Measurements from ENCODE around the gene CLDN5. TPM values are rescaled to one million over a fixed set of nuclear protein-coding genes. Genes with fewer than 3 reads are reported as not detected.

Gene CLDN5
- total RNA-seq, 1 donor, result 9.3 TPM

DNA sequence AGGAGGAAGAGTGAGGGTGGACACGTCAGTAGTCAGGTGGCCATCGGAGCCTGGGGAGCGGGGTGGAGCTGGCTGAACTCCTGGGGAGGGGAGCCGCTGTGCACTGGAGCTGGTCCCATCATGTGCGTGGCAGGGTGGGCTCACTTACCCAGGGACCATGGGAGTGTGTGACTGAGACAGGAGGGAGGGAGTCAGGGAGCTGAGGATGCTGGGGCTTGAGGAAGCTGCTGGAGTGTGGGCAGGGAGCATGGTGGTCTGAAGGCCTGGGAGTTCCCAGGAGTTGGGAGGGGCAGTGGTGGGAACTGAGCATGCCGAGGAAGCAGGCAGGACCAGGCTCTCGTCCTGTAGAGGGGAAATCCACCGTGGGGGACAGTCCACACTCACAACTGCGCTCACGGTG lies 18.0 kb downstream of the CLDN5 start:
- no peaks in the 10 kb centered on the region for H3K27me3 ChIP-seq (ENCODE audit: insufficient read depth, low read length)
- H3K9me3 ChIP-seq (ENCODE audit: low read depth, low read length), result no peaks in the 10 kb centered on the region
- peaks cover 6% of the 10 kb centered on the region for H3K4me1 ChIP-seq (ENCODE audit: insufficient read depth, low read length)
- no peak overlapping the region for H3K4me3 ChIP-seq (ENCODE audit: low read length)

DNA sequence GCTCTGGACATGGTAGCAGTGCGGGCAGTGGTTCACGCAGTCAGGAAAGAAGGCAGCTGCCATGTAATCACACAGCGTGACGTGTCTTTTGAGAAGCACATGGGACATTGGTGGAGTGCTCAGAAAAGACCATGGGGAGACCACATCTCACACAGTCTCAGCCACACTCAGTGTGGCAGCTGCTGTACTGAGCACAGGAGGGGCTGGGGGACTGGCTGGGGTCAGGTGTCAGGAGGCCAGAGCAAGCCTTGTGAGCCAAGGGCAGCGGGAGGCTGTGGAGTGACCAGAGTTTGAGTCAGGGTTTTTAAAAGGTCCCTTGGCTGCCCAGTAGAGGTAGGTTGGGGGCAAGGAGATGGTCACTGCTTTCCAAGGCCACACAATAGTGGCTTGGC lies 18.5 kb downstream of the CLDN5 start:
- peaks cover 6% of the 10 kb centered on the region for H3K4me1 ChIP-seq (ENCODE audit: insufficient read depth, low read length)
- H3K9me3 ChIP-seq (ENCODE audit: low read depth, low read length), result no peaks in the 10 kb centered on the region
- no peak overlapping the region for H3K4me3 ChIP-seq (ENCODE audit: low read length)
- no peaks in the 10 kb centered on the region for H3K27me3 ChIP-seq (ENCODE audit: insufficient read depth, low read length)

DNA sequence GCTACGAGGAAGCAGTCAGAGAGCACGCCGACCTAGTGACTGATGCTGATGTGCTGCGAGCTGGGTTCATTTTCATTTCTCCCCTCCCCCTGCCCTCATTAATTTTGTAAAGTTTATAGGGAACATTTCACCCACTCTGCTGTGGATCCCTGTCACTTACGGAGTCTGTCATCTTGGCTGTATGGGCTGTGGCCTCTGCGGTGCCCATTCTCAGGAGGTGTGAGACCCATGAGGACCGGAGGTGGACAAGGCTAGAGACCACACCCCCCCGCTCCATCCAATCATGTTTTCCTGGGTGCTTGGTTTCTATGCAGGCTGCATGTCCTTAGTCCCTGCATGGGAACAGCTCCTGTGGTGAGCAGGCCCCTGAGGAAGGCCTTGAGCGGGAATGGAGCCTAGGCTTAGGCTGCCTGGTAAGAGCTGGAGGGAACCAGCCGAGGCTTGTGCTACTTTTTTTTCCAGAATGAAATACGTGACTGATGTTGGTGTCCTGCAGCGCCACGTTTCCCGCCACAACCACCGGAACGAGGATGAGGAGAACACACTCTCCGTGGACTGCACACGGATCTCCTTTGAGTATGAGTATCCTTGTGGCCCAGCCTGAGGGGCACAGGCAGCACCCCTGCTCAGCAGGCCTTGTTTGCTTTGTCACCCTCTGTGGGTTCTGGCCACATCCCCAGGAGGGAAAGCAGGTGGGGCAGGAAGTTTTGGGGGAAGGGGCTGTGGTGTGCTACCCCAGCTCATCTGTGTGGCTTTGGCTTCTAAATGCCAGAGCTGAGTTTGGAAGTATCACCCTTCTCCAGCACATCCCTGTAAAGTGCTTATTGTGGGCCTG lies 19.1 kb downstream of the CLDN5 start:
- peaks cover 6% of the 10 kb centered on the region for H3K4me1 ChIP-seq (ENCODE audit: insufficient read depth, low read length)
- no peaks in the 10 kb centered on the region for H3K9me3 ChIP-seq (ENCODE audit: low read depth, low read length)
- no peaks in the 10 kb centered on the region for H3K27me3 ChIP-seq (ENCODE audit: insufficient read depth, low read length)
- no peak overlapping the region for H3K4me3 ChIP-seq (ENCODE audit: low read length)

DNA sequence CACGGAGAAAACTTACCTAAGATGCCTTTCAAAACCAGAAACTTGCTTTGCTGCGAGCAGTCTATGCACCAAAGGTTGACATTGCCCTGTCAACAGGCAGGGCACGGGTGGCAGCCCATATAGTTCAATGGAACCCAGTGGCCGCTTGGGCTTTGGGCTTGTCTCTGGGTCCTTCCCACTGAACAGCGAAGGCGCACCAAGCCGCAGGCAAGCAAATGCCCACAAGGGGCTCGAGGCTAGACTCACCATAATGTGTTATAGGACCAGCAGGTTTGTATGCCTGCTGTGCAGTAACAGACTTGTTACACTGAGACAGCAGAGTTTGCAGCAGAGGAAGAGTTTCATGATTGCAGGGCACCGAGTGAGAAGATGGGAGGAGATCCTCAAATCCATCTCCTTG lies 20.3 kb downstream of the CLDN5 start:
- H3K27me3 ChIP-seq (ENCODE audit: insufficient read depth, low read length), result no peaks in the 10 kb centered on the region
- H3K9me3 ChIP-seq (ENCODE audit: low read depth, low read length), result no peaks in the 10 kb centered on the region
- no peak overlapping the region for H3K4me3 ChIP-seq (ENCODE audit: low read length)
- H3K4me1 ChIP-seq (ENCODE audit: insufficient read depth, low read length), result peaks cover 6% of the 10 kb centered on the region

DNA sequence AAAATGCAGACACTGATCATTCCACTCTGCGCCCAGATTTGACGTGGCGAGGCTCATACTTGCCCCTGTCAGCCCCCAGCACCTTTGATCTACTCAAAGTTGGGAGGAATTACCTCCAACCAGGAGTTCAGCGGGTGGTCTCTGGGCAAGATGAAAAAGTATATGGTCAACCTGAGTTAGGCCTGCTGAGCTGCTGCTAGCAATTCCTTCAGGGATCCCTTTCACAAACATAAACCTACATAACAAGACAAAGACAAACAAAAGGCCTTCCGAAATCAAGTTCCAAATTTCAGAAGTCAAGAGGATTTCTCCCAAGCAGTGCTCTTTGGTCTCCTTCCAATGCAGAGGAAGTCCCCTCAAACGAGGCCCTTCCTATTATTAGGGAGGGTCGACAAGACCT lies 20.8 kb downstream of the CLDN5 start:
- H3K27me3 ChIP-seq (ENCODE audit: insufficient read depth, low read length), result no peaks in the 10 kb centered on the region
- H3K4me3 ChIP-seq (ENCODE audit: low read length), result no peak overlapping the region
- peaks cover 6% of the 10 kb centered on the region for H3K4me1 ChIP-seq (ENCODE audit: insufficient read depth, low read length)

DNA sequence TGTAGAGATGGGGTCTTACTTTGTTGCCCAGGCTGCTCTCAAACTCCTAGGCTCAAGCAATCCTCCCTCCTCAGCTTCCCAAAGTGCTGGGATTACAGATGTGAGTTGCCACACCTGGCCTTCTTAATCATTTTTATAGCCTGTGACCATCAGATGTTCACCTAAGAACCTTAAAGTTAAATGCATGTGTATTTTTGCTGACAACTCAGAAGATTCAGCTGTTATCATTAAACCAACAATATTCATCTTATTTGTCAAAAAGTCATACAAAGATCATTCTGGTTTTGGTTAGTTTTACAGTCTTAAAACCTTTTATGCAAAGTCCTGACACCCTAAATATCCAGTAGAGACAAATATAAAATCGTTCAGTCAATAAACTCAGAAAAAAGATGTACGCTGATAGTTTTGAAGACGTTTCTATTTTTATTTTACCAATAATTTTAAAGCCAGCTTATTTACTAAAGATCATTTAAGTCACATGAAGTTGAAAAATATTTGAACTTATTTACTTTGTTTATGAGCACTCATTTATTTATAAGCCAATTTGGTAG lies 22.2 kb downstream of the CLDN5 start:
- Histone ChIP-seq H3K4me3 (ENCODE audit: low read length) (no peak overlapping the region), H3K9me3 (ENCODE audit: low read depth, low read length) (no peaks in the 10 kb centered on the region), H3K27me3 (ENCODE audit: insufficient read depth, low read length) (no peaks in the 10 kb centered on the region), H3K4me1 (ENCODE audit: insufficient read depth, low read length) (peaks cover 6% of the 10 kb centered on the region)

More for the DNA sequence above, 20.8 kb downstream of the CLDN5 start:
- no peaks in the 10 kb centered on the region for H3K9me3 ChIP-seq (ENCODE audit: low read depth, low read length)

DNA sequence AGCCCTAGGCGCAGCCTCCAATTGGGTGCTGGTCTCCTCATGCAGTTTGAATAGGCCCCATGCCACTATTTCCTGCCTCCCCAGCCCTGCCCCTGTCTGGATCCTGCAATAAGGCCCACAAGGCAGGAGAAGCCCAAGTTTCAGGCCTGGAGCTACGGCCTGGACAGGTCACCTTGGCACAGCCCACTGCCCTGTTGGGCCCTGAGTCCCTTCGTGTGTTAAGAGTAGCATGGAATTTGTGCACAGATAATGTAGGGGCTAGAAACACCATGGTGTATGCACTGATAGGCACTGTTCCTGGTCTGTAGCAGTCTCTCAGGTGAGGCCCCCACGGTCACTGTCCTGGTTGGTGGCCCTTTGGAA lies 24.3 kb downstream of the CLDN5 start:
- Histone ChIP-seq H3K9me3 (ENCODE audit: low read depth, low read length) (no peaks in the 10 kb centered on the region), H3K4me3 (ENCODE audit: low read length) (no peak overlapping the region), H3K27me3 (ENCODE audit: insufficient read depth, low read length) (no peaks in the 10 kb centered on the region)

DNA sequence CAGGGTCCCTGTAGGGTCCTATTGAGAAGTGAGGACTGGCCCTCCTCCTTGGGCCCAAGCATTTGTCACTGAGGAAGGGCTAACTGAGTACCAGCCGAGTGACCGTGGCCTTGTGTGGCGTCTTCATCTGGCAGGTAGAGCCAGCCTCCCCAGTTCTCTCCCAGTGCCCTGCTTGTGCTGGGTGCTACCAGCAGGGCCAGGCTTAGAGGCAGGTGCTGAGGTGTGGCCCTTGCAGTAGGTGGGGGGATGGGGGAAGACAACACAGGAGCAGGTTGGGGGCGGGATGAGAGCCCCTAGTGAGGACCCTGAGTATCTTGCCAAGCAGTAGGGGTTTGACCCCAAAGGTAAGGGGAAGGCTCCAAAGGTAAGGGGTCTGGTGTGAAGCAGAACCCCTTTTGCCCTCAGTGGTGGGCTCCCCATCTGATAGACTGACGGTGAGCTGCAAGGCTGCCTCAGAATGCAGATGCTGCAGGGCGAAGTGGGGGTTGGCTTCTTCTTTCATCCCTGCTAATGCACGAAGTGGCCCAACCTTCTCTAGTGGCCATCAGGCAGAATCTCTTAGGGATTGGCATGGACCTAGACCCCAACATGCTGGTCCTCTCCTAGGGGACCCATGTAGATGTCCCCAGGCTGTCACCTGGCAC lies 24.9 kb downstream of the CLDN5 start:
- H3K4me3 ChIP-seq (ENCODE audit: low read length), result no peak overlapping the region
- no peaks in the 10 kb centered on the region for H3K27me3 ChIP-seq (ENCODE audit: insufficient read depth, low read length)
- H3K4me1 ChIP-seq (ENCODE audit: insufficient read depth, low read length), result no peaks in the 10 kb centered on the region
- no peaks in the 10 kb centered on the region for H3K9me3 ChIP-seq (ENCODE audit: low read depth, low read length)

More for the DNA sequence above, 24.3 kb downstream of the CLDN5 start:
- no peaks in the 10 kb centered on the region for H3K4me1 ChIP-seq (ENCODE audit: insufficient read depth, low read length)

DNA sequence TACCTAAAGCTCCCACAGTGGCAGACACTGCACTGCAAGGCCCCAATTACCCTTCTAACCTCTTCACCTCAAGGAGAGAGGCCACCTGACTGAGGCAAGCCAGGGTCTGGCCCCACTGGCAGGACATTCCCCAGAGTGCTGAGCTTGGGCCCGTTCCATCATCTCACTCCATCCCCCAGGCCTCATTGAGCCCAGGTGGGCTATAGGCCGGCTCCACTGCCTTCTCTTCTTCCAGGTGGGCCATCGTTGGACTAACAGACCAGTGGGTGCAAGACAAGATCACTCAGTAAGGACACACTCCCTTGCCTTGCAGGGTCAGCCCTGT lies 25.4 kb downstream of the CLDN5 start:
- no peaks in the 10 kb centered on the region for H3K4me1 ChIP-seq (ENCODE audit: insufficient read depth, low read length)

DNA sequence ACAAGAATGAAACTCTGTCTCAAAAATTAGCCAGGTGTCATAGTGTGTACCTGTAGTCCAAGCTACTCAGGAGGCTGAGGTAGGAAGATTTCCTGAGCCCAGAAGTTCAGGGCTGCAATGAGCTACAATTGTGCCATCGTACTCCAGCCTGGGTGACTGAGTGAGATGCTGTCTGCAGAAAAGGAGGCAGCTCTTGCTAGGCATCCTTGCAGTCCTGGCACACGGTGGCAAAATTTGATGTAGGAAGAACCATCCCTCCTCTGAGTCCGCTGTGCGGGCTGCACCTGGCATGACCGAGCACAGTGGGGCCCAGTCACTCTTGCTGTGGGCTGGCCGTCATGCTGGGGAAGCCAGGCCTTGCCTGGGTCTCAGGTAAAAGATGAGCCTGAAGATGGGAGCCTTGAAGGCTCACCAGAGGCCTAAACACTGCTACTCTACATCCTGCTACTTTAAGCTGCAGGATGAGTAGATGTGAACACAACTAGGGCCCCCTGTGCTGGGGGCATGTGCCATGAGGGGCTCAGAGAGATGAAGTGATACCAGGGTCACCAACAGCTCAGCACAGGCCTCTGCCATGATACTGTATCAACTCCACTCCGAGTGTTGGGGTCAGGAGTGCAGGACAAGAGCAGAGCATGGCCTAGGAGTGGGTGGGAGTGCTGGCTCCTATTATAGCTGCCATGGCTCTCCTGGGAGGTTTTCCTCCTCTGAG lies 25.9 kb downstream of the CLDN5 start:
- no peaks in the 10 kb centered on the region for H3K9me3 ChIP-seq (ENCODE audit: low read depth, low read length)
- H3K27me3 ChIP-seq (ENCODE audit: insufficient read depth, low read length), result no peaks in the 10 kb centered on the region
- no peak overlapping the region for H3K4me3 ChIP-seq (ENCODE audit: low read length)
- H3K4me1 ChIP-seq (ENCODE audit: insufficient read depth, low read length), result no peaks in the 10 kb centered on the region

More for the DNA sequence above, 25.4 kb downstream of the CLDN5 start:
- Histone ChIP-seq H3K9me3 (ENCODE audit: low read depth, low read length) (no peaks in the 10 kb centered on the region), H3K27me3 (ENCODE audit: insufficient read depth, low read length) (no peaks in the 10 kb centered on the region), H3K4me3 (ENCODE audit: low read length) (no peak overlapping the region)

DNA sequence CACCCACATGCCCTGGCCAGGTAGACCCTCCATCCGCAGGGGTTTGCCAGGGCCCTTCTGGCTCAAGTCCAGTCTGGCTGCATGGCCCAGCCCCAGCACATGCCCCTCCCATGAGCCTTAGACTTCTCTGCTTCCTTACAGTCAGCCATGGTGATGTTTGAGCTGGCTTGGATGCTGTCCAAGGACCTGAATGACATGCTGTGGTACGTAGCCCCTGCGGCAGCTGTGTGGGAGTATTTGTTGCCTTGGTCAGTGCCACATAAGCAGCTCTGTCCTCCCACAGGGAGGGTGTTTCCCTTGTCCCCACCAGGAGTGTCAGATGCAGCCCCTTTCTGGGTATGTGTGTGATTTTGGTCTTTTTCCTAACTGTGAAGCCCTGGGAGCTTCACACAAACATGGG lies 27.0 kb downstream of the CLDN5 start:
- no peak overlapping the region for H3K4me3 ChIP-seq (ENCODE audit: low read length)
- H3K9me3 ChIP-seq (ENCODE audit: low read depth, low read length), result no peaks in the 10 kb centered on the region
- no peaks in the 10 kb centered on the region for H3K27me3 ChIP-seq (ENCODE audit: insufficient read depth, low read length)
- no peaks in the 10 kb centered on the region for H3K4me1 ChIP-seq (ENCODE audit: insufficient read depth, low read length)

DNA sequence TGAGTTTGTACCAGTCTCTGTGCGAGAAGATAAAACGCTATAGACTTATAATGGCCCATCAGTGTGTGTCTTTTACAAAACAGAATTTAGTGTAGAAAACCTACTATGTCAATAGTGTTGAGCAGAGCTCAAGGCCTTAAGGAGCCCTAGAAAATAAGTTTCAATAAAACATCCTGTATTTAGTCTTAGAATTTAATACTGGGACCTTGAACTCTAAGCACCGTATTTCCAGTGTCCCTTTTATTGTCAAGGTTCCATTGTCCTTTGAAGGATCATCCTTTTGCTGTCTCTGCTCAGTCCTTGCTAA lies 27.9 kb downstream of the CLDN5 start:
- Histone ChIP-seq H3K4me1 (ENCODE audit: insufficient read depth, low read length) (no peaks in the 10 kb centered on the region), H3K27me3 (ENCODE audit: insufficient read depth, low read length) (no peaks in the 10 kb centered on the region), H3K4me3 (ENCODE audit: low read length) (no peak overlapping the region), H3K9me3 (ENCODE audit: low read depth, low read length) (no peaks in the 10 kb centered on the region)

DNA sequence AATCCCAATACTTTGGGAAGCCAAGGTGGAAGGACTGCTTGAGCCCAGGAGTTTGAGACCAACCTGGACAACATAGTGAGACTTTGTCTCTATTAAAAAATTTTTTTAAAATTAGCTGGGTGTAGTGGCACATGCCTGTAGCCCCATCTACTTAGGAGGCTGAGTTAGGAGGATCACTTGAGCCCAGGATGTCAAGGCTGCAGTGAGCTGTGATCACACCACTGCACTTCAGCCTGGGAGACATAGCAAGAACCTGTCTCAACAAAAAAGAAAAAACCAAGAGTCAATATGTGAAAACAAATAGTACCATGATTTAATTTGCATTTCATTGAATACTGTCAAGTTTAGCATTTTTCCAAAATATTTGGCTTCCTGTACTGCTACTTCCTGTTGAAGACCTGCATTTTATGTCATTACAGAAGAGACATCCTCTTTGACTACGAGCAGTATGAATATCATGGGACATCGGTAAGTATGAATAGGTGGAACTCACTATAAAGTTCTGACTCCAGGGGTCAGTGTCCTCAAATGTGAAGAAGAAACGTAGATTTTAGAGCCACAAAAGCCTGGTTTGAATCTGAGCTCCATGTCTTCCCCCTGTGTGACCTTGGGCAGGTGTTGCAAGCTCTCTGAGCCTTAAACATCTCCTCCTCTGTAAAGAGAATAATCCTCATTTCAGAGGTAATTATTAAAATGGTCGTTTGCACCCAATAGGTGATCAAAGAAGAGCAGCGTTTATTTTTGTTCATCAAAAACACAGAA lies 28.5 kb downstream of the CLDN5 start:
- Histone ChIP-seq H3K4me1 (ENCODE audit: insufficient read depth, low read length) (no peaks in the 10 kb centered on the region), H3K4me3 (ENCODE audit: low read length) (no peak overlapping the region), H3K9me3 (ENCODE audit: low read depth, low read length) (no peaks in the 10 kb centered on the region), H3K27me3 (ENCODE audit: insufficient read depth, low read length) (no peaks in the 10 kb centered on the region)

DNA sequence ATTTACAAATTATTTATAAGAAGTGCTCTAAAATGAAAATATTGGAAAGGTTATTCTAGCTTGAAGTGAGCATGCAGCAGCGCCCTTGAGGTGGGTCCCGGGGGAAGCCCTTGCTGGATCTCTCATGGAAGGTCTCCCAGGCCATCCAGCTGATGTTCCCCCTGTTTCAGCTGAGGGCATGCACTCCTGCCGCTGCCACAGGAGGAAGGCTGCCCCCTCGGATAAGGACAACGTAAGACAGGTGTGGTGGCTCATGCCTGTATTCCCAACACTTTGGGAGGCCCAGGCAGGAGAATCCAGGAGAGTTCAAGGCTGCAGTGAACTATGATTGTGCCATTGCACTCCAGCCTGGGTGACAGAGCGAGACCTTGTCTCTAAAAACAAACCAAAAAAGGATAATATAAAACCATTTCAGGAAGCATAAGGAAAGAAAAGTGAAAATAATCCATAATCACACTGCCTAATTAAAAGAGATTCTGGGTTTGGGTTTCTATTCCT lies 29.5 kb downstream of the CLDN5 start:
- Histone ChIP-seq H3K4me3 (ENCODE audit: low read length) (no peak overlapping the region), H3K9me3 (ENCODE audit: low read depth, low read length) (no peaks in the 10 kb centered on the region), H3K27me3 (ENCODE audit: insufficient read depth, low read length) (no peaks in the 10 kb centered on the region), H3K4me1 (ENCODE audit: insufficient read depth, low read length) (no peaks in the 10 kb centered on the region)
